Stimulated activated CD4-positive, alpha-beta T cell treated with anti-CD3 and anti-CD28 coated beads, Interleukin-2, amount 100 ng/mL, for 4 hours (primary cell): ENCODE data around the gene RPS15.

ENCODE experiments used
- DNase-seq: peaks from one replicate; pipeline ENCODE4 v3.0.0-alpha.2; 2020; ENCODE audit warnings: low read depth

RPS15 gene

DNA sequence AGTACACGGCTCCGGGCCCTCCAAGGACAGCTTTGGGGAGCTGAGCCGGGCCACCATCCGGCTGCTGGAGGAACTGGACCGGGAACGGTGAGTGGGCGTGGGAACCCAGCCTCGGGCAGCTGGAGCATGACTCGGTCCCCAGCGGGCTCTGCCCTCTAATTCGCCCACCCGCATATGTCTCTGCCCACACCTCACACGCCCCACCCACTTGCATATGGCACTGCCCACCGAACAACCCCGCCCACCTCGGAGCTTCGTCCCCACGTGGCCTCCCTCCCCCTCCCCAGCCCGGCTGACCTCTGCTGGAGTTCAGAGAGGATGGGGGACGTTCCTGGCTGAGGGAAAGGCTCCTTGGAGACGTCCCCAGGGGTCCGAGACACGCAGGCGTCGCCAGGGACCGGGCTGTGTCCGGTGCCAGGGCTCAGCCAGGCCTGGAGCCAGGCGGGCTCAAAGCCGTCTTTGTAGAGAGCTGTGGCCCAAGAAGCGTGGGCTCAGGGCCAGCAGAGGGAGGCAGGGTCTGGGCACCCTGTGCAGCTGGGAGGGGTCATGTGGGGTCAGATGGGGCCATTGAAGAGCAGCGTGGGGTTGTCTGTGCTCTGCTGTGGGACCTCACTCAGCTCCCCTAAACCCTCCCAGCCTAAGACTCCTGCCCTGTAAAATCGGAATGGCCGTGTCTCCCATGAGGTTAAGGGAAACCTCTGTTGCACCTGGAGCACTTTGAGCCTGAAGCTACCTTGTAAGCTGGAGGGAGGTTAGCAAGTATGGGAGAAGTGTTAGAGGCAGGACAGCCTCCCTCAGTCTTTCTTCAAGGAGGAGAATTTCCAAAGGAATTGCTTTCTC, 15.5 kb downstream of the RPS15 start:
- no peak for DNase-seq

DNA sequence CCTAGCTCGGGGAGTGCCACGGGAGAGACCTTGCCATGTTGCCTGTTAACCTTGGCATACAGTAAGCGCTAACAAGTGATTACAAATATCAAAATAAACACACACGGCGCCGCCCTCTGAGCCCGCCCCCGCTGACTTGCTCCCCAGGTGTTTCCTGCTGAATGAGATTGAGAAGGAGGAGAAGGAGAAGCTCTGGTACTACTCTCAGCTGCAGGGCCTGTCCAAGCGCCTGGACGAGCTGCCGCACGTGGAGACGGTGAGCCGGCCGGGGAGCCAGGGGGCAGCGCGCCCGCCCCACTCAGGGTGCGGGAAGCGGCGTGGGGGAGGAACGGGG, 16.8 kb downstream of the RPS15 start:
- no peak for DNase-seq

DNA sequence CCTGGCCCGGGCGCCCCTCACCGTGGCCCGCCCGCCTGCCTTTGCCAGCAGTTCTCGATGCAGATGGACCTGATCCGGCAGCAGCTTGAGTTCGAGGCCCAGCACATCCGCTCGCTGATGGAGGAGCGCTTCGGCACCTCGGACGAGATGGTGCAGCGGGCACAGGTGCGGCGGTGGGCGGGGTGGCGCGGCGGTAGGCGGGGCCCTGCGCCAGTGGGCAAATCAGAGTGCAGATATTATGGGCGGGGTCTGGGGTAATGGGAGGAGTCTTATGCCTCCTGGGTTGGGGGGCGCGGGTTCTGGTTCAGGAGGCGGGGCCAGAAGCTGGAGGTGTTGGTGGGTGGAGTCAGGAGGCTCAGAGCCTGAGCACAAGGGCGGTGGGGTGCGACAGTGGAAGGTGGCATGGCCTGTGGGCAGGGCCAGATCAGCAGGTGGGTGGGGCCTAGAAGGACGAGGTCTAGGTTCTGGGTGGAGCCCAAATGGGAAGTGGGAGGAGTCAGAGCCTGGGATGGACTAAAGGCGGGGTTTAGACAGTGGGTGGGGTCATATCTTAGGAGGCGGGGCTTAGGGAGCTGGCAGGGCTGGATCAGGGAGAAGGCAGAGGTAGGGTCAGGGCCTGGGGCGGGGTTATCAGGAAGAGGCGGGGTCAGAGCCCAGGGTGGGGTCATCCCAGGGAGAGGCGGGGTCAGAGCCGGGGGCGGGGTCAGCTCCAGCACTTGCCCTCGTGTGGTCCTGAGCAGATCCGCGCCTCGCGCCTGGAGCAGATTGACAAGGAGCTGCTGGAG, 17.3 kb downstream of the RPS15 start:
- DNase-seq, result no peak

DNA sequence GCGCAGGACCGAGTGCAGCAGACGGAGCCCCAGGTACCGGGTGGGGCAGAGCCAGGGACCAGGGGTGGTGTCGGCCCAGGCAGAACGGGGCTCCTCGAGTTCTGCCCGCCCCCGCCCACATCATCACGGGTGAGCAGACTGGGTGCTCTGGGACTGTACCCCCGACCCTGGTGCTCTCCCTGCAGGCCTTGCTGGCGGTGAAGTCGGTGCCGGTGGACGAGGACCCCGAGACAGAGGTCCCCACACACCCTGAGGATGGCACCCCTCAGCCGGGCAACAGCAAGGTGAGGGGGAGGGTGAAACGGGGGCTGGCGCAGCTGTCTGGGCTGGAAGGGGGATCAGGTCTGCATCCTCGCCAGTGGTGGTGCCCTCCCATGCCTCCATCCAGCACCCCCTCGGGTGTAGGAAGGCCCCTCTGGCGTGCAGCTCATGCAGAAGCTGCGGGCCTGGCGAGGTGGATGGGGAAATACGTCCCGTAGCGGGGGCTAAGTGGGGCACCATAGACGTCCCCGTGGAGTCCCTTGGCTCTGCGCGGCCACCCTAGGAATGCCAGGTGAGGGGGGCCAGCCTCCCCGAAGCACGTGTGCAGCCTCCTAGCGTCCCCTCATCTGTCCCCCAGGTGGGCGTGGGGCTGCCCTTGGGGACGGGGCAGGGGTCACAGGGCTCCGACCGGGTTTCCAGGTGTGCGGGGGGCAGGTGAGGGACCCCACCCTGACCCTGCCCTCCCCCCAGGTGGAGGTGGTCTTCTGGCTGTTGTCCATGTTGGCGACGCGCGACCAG, 18.1 kb downstream of the RPS15 start:
- DNase-seq, result no peak

DNA sequence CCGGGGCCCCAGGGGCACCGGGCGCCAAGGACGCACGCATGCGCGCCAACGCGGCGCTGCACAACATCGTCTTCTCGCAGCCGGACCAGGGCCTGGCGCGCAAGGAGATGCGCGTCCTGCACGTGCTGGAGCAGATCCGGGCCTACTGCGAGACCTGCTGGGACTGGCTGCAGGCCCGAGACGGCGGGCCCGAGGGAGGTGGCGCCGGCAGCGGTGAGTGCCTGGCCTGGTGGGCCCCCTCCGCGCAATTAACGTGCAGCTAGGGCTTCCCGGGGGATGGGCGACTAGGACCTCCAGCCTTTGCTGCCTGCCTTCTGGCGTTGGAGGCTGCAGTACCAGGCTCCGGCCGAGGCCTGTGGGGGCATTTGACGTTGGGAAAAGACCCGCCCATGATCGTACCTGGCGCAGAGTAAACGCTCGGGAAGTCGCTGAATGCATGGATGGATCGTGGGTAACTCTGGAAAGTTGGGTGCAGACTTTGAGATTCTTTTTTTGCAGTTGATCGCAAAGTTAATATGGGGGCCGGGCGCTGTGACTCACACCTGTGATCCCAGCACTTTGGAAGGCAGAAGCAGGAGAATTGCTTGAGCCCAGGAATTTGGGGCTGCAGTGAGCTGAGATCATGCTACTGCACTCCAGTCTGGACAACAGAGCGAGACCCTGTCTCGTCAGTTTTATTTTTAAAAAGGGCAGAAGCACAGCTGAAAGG, 19.0 kb downstream of the RPS15 start:
- DNase-seq, result no peak

DNA sequence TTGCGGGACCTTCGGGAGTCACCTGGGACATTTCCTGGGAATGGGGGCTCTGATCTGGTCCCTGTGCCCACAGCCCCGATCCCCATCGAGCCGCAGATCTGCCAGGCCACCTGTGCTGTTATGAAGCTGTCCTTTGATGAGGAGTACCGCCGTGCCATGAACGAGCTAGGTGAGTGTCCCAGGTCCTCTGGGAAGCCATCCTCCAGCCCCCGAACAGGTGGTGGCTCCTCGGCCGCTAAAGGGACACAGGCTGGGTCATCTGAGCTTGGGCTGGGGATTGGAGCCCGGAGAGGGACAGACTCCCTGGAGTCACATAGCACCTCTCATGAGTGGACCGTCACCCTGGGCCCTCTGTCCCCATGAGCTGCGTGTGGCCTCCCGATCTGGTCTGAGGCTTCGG, 19.7 kb downstream of the RPS15 start:
- DNase-seq, result no peak

DNA sequence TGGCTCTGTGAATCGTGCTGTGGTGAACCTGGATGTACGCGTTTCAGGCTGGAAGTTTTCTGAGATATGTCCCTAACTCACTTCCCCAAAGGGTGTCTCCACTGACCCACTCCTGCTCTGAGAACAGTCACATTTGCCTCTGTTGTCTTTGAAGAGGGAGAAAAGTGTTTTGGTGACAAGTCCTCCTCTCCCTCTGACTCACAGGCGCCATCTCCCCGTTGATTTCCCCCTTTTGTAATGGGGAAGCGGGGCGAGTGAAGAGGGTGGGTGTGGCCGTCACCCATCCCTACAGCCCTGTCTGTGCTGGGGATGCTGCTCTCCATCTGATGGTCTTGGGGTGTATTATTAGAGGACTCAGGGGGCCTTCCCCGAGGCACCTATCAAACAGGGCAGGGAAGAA, 21.3 kb downstream of the RPS15 start:
- no peak for DNase-seq

DNA sequence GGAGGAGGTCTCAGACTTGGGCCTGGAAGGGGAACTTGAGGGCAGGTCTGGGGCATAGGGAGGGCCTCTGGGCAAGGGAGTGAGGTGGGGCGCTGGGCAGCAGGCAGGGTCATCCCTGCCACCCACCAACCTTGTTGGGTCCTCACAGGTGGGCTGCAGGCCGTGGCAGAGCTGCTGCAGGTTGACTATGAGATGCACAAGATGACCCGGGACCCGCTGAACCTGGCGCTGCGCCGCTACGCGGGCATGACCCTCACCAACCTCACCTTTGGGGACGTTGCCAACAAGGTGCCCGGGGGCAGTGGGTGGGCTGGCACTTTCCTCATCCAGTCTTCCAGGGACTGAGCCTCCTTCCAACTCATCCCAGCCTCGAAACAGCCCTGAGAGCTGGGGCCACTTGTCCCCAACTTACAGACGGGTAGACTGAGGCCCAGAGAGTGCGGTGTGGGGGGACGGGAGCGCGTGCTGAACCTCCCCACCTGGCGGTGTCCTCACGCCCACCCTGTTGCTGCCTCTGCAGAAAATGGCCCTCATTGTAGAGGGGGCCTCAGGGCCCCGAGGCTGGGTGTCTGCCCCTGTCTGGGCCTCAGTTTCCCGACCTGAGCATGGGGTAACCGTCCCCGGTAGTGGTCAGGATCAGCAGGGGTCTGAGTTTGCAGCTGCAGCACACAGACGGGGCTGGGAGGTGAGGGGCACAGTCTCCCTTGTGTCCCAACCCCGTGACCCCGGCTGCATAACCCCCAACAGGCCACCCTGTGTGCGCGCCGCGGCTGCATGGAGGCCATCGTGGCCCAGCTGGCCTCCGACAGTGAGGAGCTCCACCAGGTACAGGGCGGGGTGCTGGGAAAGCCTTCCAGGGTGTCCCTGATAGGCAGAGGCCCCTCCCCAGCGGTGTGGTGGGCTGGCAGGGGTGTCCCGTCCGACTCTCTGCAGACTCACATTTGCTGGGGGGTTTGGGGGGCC, 22.1 kb downstream of the RPS15 start:
- DNase-seq, result no peak

DNA sequence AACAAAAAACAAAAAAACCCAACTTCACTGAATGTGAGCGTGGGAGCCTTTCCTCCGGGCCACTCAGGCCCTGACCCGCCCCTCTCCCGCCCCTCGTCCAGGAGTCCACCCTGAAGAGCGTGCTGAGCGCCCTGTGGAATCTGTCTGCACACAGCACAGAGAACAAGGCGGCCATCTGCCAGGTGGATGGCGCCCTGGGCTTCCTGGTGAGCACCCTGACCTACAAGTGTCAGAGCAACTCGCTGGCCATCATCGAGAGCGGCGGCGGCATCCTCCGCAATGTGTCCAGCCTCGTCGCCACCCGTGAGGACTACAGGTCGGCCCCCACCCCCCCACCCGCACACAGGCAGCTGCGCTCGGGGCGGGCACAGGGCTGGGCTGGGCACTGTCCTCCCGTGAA, 23.7 kb downstream of the RPS15 start:
- DNase-seq, result no peak

DNA sequence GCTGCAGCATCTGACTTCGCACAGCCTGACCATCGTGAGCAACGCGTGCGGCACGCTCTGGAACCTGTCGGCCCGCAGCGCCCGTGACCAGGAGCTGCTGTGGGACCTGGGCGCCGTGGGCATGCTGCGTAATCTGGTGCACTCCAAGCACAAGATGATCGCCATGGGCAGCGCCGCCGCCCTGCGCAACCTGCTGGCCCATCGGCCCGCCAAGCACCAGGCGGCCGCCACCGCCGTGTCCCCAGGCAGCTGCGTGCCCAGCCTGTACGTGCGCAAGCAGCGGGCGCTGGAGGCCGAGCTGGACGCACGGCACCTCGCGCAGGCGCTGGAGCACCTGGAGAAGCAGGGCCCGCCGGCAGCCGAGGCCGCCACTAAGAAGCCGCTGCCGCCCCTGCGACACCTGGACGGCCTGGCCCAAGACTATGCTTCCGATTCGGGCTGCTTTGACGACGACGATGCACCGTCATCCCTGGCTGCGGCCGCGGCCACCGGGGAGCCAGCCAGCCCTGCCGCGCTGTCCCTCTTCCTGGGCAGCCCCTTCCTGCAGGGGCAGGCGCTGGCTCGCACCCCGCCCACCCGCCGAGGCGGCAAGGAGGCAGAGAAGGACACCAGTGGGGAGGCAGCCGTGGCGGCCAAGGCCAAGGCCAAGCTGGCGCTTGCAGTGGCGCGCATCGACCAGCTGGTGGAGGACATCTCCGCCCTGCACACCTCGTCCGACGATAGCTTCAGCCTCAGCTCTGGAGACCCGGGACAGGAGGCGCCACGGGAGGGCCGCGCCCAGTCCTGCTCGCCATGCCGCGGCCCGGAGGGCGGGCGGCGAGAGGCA, 27.2 kb downstream of the RPS15 start:
- DNase-seq, result no peak

DNA sequence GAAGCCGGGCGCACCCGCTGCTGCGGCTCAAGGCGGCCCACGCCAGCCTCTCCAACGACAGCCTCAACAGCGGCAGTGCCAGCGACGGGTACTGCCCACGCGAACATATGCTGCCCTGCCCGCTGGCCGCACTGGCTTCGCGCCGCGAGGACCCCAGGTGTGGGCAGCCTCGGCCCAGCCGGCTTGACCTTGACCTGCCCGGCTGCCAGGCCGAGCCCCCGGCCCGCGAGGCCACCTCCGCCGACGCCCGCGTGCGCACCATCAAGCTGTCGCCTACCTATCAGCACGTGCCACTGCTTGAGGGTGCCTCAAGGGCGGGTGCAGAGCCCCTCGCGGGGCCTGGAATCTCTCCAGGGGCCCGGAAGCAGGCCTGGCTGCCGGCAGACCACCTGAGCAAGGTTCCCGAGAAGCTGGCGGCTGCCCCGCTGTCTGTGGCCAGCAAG, 27.8 kb downstream of the RPS15 start:
- DNase-seq, result no peak

DNA sequence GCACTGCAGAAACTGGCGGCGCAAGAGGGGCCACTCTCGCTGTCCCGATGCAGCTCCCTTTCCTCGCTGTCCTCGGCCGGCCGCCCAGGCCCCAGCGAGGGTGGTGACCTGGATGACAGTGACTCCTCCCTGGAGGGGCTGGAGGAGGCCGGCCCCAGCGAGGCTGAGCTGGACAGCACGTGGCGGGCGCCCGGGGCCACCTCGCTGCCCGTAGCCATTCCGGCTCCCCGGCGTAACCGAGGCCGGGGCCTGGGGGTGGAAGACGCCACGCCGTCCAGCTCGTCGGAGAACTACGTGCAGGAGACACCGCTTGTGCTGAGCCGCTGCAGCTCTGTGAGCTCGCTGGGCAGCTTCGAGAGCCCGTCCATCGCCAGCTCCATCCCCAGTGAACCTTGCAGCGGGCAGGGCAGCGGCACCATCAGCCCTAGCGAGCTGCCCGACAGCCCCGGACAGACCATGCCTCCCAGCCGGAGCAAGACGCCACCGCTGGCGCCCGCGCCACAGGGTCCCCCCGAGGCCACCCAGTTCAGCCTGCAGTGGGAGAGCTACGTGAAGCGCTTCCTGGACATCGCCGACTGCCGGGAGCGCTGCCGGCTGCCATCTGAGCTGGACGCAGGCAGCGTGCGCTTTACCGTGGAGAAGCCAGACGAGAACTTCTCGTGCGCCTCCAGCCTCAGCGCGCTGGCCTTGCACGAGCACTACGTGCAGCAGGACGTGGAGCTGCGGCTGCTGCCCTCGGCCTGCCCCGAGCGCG, 28.4 kb downstream of the RPS15 start:
- DNase-seq, result no peak

DNA sequence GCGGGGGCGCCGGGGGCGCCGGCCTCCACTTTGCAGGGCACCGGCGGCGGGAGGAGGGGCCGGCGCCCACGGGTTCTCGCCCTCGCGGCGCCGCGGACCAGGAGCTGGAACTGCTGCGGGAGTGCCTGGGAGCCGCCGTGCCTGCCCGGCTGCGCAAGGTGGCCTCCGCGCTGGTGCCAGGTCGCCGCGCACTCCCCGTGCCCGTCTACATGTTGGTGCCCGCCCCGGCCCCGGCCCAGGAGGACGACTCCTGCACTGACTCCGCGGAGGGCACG, 29.0 kb downstream of the RPS15 start:
- DNase-seq, result no peak

DNA sequence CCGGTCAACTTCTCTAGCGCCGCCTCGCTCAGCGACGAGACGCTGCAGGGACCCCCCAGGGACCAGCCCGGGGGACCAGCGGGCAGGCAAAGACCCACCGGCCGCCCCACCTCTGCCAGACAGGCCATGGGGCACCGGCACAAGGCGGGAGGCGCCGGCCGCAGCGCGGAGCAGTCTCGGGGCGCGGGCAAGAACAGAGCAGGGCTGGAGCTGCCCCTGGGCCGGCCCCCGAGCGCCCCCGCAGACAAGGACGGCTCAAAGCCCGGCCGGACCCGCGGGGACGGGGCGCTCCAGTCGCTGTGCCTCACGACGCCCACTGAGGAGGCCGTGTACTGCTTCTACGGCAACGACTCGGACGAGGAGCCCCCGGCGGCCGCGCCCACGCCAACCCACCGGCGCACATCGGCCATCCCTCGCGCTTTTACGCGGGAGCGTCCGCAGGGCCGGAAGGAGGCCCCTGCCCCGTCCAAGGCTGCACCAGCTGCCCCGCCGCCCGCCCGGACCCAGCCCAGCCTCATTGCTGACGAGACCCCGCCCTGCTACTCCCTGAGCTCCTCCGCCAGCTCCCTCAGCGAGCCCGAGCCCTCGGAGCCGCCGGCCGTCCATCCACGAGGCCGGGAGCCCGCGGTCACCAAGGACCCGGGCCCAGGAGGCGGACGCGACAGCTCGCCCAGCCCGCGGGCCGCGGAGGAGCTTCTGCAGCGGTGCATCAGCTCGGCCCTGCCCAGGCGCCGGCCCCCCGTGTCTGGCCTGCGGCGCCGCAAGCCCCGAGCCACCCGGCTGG, 29.5 kb downstream of the RPS15 start:
- no peak for DNase-seq

DNA sequence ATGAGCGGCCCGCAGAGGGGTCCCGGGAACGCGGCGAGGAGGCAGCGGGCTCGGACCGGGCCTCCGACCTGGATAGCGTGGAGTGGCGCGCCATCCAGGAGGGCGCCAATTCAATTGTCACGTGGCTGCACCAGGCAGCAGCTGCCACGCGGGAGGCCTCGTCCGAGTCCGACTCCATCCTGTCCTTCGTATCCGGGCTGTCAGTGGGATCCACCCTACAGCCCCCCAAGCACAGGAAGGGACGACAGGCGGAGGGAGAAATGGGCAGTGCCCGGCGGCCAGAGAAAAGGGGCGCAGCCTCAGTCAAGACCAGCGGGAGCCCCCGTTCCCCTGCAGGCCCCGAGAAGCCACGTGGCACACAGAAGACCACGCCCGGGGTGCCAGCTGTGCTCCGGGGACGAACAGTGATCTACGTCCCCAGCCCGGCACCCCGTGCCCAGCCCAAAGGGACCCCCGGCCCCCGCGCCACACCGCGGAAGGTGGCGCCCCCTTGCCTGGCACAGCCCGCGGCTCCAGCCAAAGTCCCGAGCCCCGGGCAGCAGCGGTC, 30.2 kb downstream of the RPS15 start:
- DNase-seq, result no peak

DNA sequence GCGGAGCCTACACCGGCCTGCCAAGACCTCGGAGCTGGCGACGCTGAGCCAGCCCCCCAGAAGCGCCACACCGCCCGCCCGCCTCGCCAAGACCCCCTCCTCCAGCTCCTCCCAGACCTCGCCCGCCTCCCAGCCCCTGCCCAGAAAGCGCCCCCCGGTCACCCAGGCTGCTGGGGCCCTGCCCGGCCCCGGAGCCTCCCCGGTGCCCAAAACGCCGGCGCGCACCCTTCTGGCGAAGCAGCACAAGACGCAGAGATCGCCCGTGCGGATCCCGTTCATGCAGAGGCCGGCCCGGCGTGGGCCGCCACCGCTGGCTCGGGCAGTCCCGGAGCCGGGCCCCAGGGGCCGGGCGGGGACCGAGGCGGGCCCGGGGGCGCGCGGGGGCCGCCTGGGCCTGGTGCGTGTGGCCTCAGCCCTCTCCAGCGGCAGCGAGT, 30.6 kb downstream of the RPS15 start:
- no peak for DNase-seq

DNA sequence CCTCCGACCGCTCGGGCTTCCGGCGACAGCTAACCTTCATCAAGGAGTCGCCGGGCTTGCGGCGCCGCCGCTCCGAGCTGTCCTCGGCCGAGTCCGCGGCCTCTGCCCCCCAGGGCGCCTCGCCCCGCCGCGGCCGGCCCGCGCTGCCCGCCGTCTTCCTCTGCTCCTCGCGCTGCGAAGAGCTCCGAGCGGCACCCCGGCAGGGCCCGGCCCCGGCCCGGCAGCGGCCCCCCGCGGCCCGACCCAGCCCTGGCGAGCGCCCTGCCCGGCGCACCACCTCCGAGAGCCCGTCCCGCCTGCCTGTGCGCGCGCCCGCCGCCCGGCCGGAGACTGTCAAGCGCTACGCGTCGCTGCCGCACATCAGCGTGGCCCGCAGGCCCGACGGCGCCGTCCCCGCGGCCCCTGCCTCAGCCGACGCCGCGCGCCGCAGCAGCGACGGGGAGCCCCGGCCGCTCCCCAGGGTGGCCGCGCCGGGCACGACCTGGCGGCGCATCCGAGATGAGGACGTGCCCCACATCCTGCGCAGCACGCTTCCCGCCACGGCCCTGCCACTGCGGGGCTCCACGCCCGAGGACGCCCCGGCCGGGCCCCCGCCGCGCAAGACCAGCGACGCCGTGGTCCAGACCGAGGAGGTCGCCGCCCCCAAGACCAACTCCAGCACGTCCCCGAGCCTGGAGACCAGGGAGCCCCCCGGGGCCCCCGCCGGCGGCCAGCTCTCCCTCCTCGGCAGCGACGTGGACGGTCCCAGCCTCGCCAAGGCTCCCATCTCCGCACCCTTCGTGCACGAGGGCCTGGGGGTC, 31.3 kb downstream of the RPS15 start:
- DNase-seq, result no peak

DNA sequence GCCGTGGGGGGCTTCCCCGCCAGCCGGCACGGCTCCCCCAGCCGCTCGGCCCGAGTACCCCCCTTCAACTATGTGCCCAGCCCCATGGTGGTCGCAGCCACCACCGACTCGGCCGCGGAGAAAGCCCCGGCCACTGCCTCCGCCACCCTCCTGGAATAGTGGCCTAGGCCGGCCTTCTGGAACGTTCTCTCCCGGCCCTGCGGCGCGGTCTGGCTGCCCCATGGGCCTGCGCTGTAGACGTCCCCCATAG, 31.8 kb downstream of the RPS15 start:
- DNase-seq, result no peak
